Heart left ventricle (tissue), 16 donors: ENCODE results near the gene LMBR1. TPM values are rescaled to one million over a fixed set of nuclear protein-coding genes. Genes with fewer than 3 reads are reported as not detected.

Experiments used
- ATAC-seq, 4 donors: fragments of 200-7000 bp; cut with Tn5 transposase; one replicate each; pipeline ENCODE4 v1.9.1; 2020 to 2022; ENCODE audit warnings: moderate library complexity in 4 of 4, mild to moderate bottlenecking in 3 of 4, moderate number of reproducible peaks in 1 of 4
- DNase-seq, 5 donors: peaks; one replicate each; pipeline ENCODE4 v3.0.0-alpha.2; 2020
- H3K27ac ChIP-seq, 12 donors: fragments of 200-600 bp; sonication (generic) in 4 of 12; one replicate each; pipeline versions ENCODE4 v1.5.0 to v1.8.0; 2016 to 2022; ENCODE audit warnings: mild to moderate bottlenecking in 2 of 12
- H3K27me3 ChIP-seq, 9 donors: fragments of 200-600 bp; sonication (generic) in 2 of 9; one replicate each; pipeline versions ENCODE4 v1.5.1 to v1.8.0; 2016 to 2022; ENCODE audit warnings: mild to moderate bottlenecking in 3 of 9
- H3K36me3 ChIP-seq, 9 donors: fragments of 200-600 bp; sonication (generic) in 2 of 9; one replicate each; pipeline versions ENCODE4 v1.5.0 to v1.8.0; 2018 to 2022; ENCODE audit warnings: mild to moderate bottlenecking in 2 of 9
- H3K4me1 ChIP-seq, 12 donors: fragments of 200-600 bp; sonication (generic) in 4 of 12; one replicate each; pipeline versions ENCODE4 v1.5.0 to v1.8.0; 2016 to 2022; ENCODE audit warnings: mild to moderate bottlenecking in 3 of 12
- H3K4me3 ChIP-seq, 12 donors: fragments of 200-600 bp; sonication (generic) in 4 of 12; one replicate each; pipeline versions ENCODE4 v1.5.0 to v1.8.0; 2017 to 2022; ENCODE audit warnings: mild to moderate bottlenecking in 9 of 12, moderate library complexity in 4 of 12
- H3K9me3 ChIP-seq, 12 donors: fragments of 200-600 bp; sonication (generic) in 4 of 12; one replicate each; pipeline versions ENCODE4 v1.5.0 to v1.8.0; 2016 to 2022; ENCODE audit warnings: mild to moderate bottlenecking in 1 of 12
- CTCF ChIP-seq, 12 donors: fragments of 200-600 bp; sonication (generic) in 4 of 12; IDR thresholded peaks; one replicate each; pipeline versions ENCODE4 v1.5.0 to v1.8.0; 2018 to 2022; ENCODE audit warnings: antibody characterized with exemption in 12 of 12, mild to moderate bottlenecking in 5 of 12
- POLR2A ChIP-seq, 2 donors: fragments of 450-650 bp; IDR thresholded peaks; one replicate each; pipeline ENCODE4 v1.6.1; 2017; ENCODE audit warnings: antibody characterized with exemption in 2 of 2, mild to moderate bottlenecking in 2 of 2, moderate library complexity in 2 of 2
- WGBS, 4 donors: extraction: QIAGEN DNeasy Blood & Tissue Kit in 2 of 4; methylation state at CpG; one replicate each; pipeline versions ENCODE4 v1.1.5 to v1.1.7; 2013 to 2018; 5-methylcytosine and 5-hydroxymethylcytosine counted together
- intact Hi-C, 10 donors: fragments of 100-400 bp; cut with DNase I; formaldehyde crosslinking; loops; one replicate each; pipeline versions ENCODE4 v1.11.1 to v1.14.2; 2022
- polyA plus RNA-seq, 2 donors: library from polyadenylated mRNA; stranded (reverse); fragments of 200-250 nt; gene quantifications; one replicate each; pipeline ENCODE4 v1.2.3, GENCODE V29; 2013
- total RNA-seq, 9 donors: library from RNA; depleted of rRNA in 2 of 9; stranded (reverse); fragments of >200 nt in 2 of 9; fragmentation: NEBNext Ultra II Directional in 3 of 9; extraction: Animal tissue kit (Norgen Biotek cat#: 25700) in 3 of 9; gene quantifications; one replicate each; pipeline versions ENCODE4 v1.1.0 to v1.2.4, GENCODE V29; 2016 to 2023
- donor health status: ischemic (EF 13 %, LVEDD 7.1; RV severe dilation, severe dysfunction).
- donor health status: healthy with polysubstance abuse.
- donor health status: DM: no; HTN: yes; CAD: no.
- donor health status: DM: no; HTN: no; CAD: no.
- donor health status: ischemic (EF 25% LVEDD 6.9; RV normal size, moderate dysfunction).
- donor health status: ischemic (EF 25% LVEDD 5.7; RV mildly dilated, moderate dysfunction).
- donor health status: healthy.
- donor health status: DM: yes; HTN: yes; CAD: no.
- donor health status: ischemic (EF 35%, LVEDD 5.7; RV mildly dilated, moderate dysfunction).
- donor health status: nonischemic (EF 11% LVEDD 7.7; RV severe dilation, severe dysfunction).
- donor health status: DM: yes; HTN: yes; CAD: no.
- donor health status: PGD.
- donor health status: ischemic (EF 29% LVEDD 5.4; RV normal size, mild dysfunction).
- donor health status: nonischemic (EF 23%, LVEDD 6.1; RV moderate dilation, normal function).

LMBR1 gene
- total and polyA plus RNA-seq, 11 donors: 5.8 to 51.9 (median 37.1) TPM

GRCh38 chr7:156776527-156776926 is 116.5 kb downstream of the LMBR1 start:
- ATAC-seq: no peak
- WGBS, 4 donors: 75 to 88% (median 80%) methylated on average over 2 of the region's 2 CpGs
- Histone ChIP-seq H3K27me3 (no peaks in the 10 kb centered on the region), H3K9me3 (peaks cover 0 to 12% (median 0%) of the 10 kb centered on the region in 12 donors), H3K36me3 (peaks cover 0 to 3% (median 0%) of the 10 kb centered on the region in 9 donors), H3K27ac (no peak overlapping the region), H3K4me1 (no peaks in the 10 kb centered on the region), H3K4me3 (no peak overlapping the region)
- no peak for DNase-seq
- intact Hi-C loops: no loop called here
- TF ChIP-seq CTCF (IDR thresholded peaks at IDR 0.05) (no peak), POLR2A (IDR thresholded peaks at IDR 0.05) (no peak)

DNA sequence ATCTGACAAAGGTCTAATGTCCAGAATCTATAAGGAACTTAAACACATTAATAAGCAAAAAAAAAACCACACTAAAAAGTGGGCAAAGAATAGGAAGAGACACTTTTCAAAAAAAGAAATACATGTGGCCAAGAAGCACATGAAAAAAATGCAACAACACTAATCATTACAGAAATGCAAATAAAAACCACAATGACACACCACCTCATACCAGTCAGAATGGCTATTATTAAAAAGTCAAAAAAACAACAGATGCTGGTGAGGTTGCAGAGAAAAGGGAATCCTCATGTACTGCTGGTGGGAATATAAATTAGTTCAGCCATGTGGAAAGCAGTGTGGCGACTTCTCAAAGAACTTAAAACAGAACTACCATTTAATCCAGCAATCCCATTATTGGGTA is 119.0 kb downstream of the LMBR1 start:
- ATAC-seq (no peak), DNase-seq (no peak)
- Histone ChIP-seq H3K4me1 (peaks cover 0 to 2% (median 0%) of the 10 kb centered on the region in 12 donors), H3K27ac (no peak overlapping the region), H3K9me3 (peaks cover 0 to 12% (median 0%) of the 10 kb centered on the region in 12 donors), H3K36me3 (peaks cover 0 to 3% (median 0%) of the 10 kb centered on the region in 9 donors), H3K27me3 (no peaks in the 10 kb centered on the region), H3K4me3 (no peak overlapping the region)
- intact Hi-C loops: no loop called here
- TF ChIP-seq CTCF (IDR thresholded peaks at IDR 0.05) (no peak), POLR2A (IDR thresholded peaks at IDR 0.05) (no peak)
- WGBS, 4 donors: 55 to 100% (median 91%) methylated on average over 1 of the region's 1 CpG

GRCh38 chr7:156772725-156773124 is 120.3 kb downstream of the LMBR1 start:
- peaks cover 0 to 12% (median 0%) of the 10 kb centered on the region in 12 donors for H3K9me3 ChIP-seq
- no peak for ATAC-seq
- peaks cover 0 to 3% (median 0%) of the 10 kb centered on the region in 9 donors for H3K36me3 ChIP-seq
- no peak overlapping the region for H3K4me3 ChIP-seq
- 79 to 92% (median 92%) methylated on average over 5 of the region's 5 CpGs for WGBS, 4 donors
- TF ChIP-seq POLR2A (IDR thresholded peaks at IDR 0.05): no peak
- no peak for TF ChIP-seq CTCF (IDR thresholded peaks at IDR 0.05)
- no peak for DNase-seq
- H3K4me1 ChIP-seq: peaks cover 0 to 7% (median 0%) of the 10 kb centered on the region in 12 donors
- H3K27ac ChIP-seq: no peak overlapping the region
- intact Hi-C loops: no loop called here
- H3K27me3 ChIP-seq: no peaks in the 10 kb centered on the region

DNA sequence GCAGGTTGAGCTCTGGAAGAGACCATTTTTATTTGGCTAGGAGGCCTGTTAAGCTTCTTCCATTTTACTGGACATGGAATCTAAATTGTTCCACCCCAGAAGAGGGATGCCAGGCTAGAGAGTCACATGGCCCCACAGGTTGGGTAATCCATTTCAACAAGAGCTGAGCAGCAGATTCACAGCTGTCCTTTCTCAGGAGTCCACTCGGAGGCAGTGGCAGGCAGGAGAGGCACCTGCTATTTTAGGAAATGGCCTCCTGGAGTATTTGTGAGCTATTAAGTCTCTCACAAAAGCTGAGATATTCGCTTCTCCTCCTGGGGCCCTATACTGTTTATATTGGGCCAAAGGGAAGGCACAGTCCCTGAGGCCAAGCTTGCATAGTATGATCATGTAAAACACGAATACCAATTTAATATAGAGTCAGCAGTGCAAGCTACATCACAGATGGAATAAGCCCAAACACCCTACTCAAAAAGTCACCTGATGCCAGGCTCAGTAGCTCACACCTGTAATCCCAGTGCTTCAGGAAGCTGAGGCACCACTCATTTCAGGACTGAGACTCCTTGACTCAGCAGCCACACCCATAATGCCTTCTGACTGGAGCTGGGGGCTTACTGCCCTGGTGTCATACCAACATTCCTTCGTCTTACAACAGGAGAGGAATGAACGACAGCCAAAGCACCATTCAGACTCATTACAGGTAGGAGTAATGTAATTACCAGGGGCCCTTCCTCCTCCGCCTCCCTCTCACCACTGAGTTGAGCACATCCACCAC is 124.1 kb downstream of the LMBR1 start:
- no peak for TF ChIP-seq CTCF (IDR thresholded peaks at IDR 0.05)
- no peak for TF ChIP-seq POLR2A (IDR thresholded peaks at IDR 0.05)
- intact Hi-C loops: loop anchor here in 7 of 10 donors (5.0 to 10.0 kb wide), 4 partner anchors 294 to 974 kb away; no protein-coding TSS in a partner anchor
- Histone ChIP-seq H3K27ac (no peak overlapping the region), H3K9me3 (peaks cover 0 to 10% (median 0%) of the 10 kb centered on the region in 12 donors), H3K4me1 (peaks cover 0 to 8% (median 0%) of the 10 kb centered on the region in 12 donors), H3K4me3 (no peak overlapping the region), H3K36me3 (peaks cover 0 to 10% (median 0%) of the 10 kb centered on the region in 9 donors), H3K27me3 (no peaks in the 10 kb centered on the region)
- 82 to 88% (median 83%) methylated on average over 5 to 6 of the region's 6 CpGs for WGBS, 4 donors
- DNase-seq (no peak), ATAC-seq (no peak)
